AG09319 (cell line): ENCODE results near the gene LEF1.

Experiments used
- DNase-seq: peaks from one replicate; pipeline ENCODE4 v3.0.0-alpha.2; 2010; ENCODE audit warnings: low read depth; ENCODE audit errors: extremely low read depth
- CTCF ChIP-seq: IDR thresholded peaks from 2 replicates; pipeline ENCODE4 v1.5.1; 2011; ENCODE audit warnings: low read depth, mild to moderate bottlenecking, inconsistent platforms, low read length, moderate library complexity

Gene LEF1

GRCh38 chr4:108119199-108119800, 49.4 kb downstream of the LEF1 start:
- no peak for TF ChIP-seq CTCF
- no peak for DNase-seq

GRCh38 chr4:108118505-108118904, 50.2 kb downstream of the LEF1 start:
- no peak for TF ChIP-seq CTCF
- DNase-seq, result no peak

- no peak for DNase-seq
- TF ChIP-seq CTCF, result no peak
Measured at GRCh38 chr4:108117418-108118182, 51.1 kb downstream of the LEF1 start.

GRCh38 chr4:108116423-108117168, 52.1 kb downstream of the LEF1 start:
- DNase-seq, result no peak
- TF ChIP-seq CTCF, result no peak

- TF ChIP-seq CTCF, result no peak
- DNase-seq, result no peak
Measured at GRCh38 chr4:108115168-108115526, 53.6 kb downstream of the LEF1 start.

- TF ChIP-seq CTCF, result no peak
- no peak for DNase-seq
Measured at GRCh38 chr4:108114503-108114902, 54.2 kb downstream of the LEF1 start.

GRCh38 chr4:108113229-108113628, 55.5 kb downstream of the LEF1 start:
- no peak for DNase-seq
- no peak for TF ChIP-seq CTCF
